Heart left ventricle (tissue), 16 donors: ENCODE data around the gene SLC22A15. TPM values are rescaled to one million over a fixed set of nuclear protein-coding genes. Genes with fewer than 3 reads are reported as not detected.

Experiments
- ATAC-seq, 4 donors: fragments of 200-7000 bp; cut with Tn5 transposase; one replicate each; pipeline ENCODE4 v1.9.1; 2020 to 2022; ENCODE audit warnings: moderate library complexity in 4 of 4, mild to moderate bottlenecking in 3 of 4, moderate number of reproducible peaks in 1 of 4
- DNase-seq, 5 donors: peaks; one replicate each; pipeline ENCODE4 v3.0.0-alpha.2; 2020
- H3K27ac ChIP-seq, 12 donors: fragments of 200-600 bp; sonication (generic) in 4 of 12; one replicate each; pipeline versions ENCODE4 v1.5.0 to v1.8.0; 2016 to 2022; ENCODE audit warnings: mild to moderate bottlenecking in 2 of 12
- H3K27me3 ChIP-seq, 9 donors: fragments of 200-600 bp; sonication (generic) in 2 of 9; one replicate each; pipeline versions ENCODE4 v1.5.1 to v1.8.0; 2016 to 2022; ENCODE audit warnings: mild to moderate bottlenecking in 3 of 9
- H3K36me3 ChIP-seq, 9 donors: fragments of 200-600 bp; sonication (generic) in 2 of 9; one replicate each; pipeline versions ENCODE4 v1.5.0 to v1.8.0; 2018 to 2022; ENCODE audit warnings: mild to moderate bottlenecking in 2 of 9
- H3K4me1 ChIP-seq, 12 donors: fragments of 200-600 bp; sonication (generic) in 4 of 12; one replicate each; pipeline versions ENCODE4 v1.5.0 to v1.8.0; 2016 to 2022; ENCODE audit warnings: mild to moderate bottlenecking in 3 of 12
- H3K4me3 ChIP-seq, 12 donors: fragments of 200-600 bp; sonication (generic) in 4 of 12; one replicate each; pipeline versions ENCODE4 v1.5.0 to v1.8.0; 2017 to 2022; ENCODE audit warnings: mild to moderate bottlenecking in 9 of 12, moderate library complexity in 4 of 12
- H3K9me3 ChIP-seq, 12 donors: fragments of 200-600 bp; sonication (generic) in 4 of 12; one replicate each; pipeline versions ENCODE4 v1.5.0 to v1.8.0; 2016 to 2022; ENCODE audit warnings: mild to moderate bottlenecking in 1 of 12
- POLR2A ChIP-seq, 2 donors: fragments of 450-650 bp; IDR thresholded peaks; one replicate each; pipeline ENCODE4 v1.6.1; 2017; ENCODE audit warnings: antibody characterized with exemption in 2 of 2, mild to moderate bottlenecking in 2 of 2, moderate library complexity in 2 of 2
- WGBS, 4 donors: extraction: QIAGEN DNeasy Blood & Tissue Kit in 2 of 4; methylation state at CpG; one replicate each; pipeline versions ENCODE4 v1.1.5 to v1.1.7; 2013 to 2018; 5-methylcytosine and 5-hydroxymethylcytosine counted together
- intact Hi-C, 10 donors: fragments of 100-400 bp; cut with DNase I; formaldehyde crosslinking; loops; one replicate each; pipeline versions ENCODE4 v1.11.1 to v1.14.2; 2022
- polyA plus RNA-seq, 2 donors: library from polyadenylated mRNA; stranded (reverse); fragments of 200-250 nt; gene quantifications; one replicate each; pipeline ENCODE4 v1.2.3, GENCODE V29; 2013
- total RNA-seq, 9 donors: library from RNA; depleted of rRNA in 2 of 9; stranded (reverse); fragments of >200 nt in 2 of 9; fragmentation: NEBNext Ultra II Directional in 3 of 9; extraction: Animal tissue kit (Norgen Biotek cat#: 25700) in 3 of 9; gene quantifications; one replicate each; pipeline versions ENCODE4 v1.1.0 to v1.2.4, GENCODE V29; 2016 to 2023
- TF ChIP-seq, protein P1 (sequence below), 12 donors: fragments of 200-600 bp; sonication (generic) in 4 of 12; IDR thresholded peaks; one replicate each; pipeline versions ENCODE4 v1.5.0 to v1.8.0; 2018 to 2022; ENCODE audit warnings: antibody characterized with exemption in 12 of 12, mild to moderate bottlenecking in 5 of 12
- donor health status: ischemic (EF 13 %, LVEDD 7.1; RV severe dilation, severe dysfunction).
- donor health status: healthy with polysubstance abuse.
- donor health status: DM: no; HTN: yes; CAD: no.
- donor health status: DM: no; HTN: no; CAD: no.
- donor health status: ischemic (EF 25% LVEDD 6.9; RV normal size, moderate dysfunction).
- donor health status: ischemic (EF 25% LVEDD 5.7; RV mildly dilated, moderate dysfunction).
- donor health status: healthy.
- donor health status: DM: yes; HTN: yes; CAD: no.
- donor health status: ischemic (EF 35%, LVEDD 5.7; RV mildly dilated, moderate dysfunction).
- donor health status: nonischemic (EF 11% LVEDD 7.7; RV severe dilation, severe dysfunction).
- donor health status: DM: yes; HTN: yes; CAD: no.
- donor health status: PGD.
- donor health status: ischemic (EF 29% LVEDD 5.4; RV normal size, mild dysfunction).
- donor health status: nonischemic (EF 23%, LVEDD 6.1; RV moderate dilation, normal function).

Gene SLC22A15
- total and polyA plus RNA-seq, 11 donors: 2.7 to 9.4 (median 7.9) TPM

DNA sequence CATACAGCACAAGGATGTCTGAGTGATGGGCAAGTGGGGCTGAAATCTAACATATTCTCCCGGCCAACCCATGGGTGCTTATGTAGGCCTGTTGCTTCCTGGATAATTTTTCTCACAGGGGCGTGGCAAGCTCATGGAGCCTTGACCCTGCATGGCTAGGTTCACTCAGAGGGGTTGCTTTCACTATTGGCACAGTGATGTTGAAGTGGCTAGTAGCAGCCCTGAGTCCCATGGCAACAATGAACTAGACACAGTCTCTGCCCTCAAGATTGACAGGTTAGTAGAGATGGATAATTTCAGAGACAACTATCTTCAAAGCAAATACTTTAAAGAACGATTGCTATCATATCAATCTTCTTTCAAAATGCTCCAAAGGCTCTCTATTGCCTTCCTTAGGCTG, 128.4 kb downstream of the SLC22A15 start:
- Histone ChIP-seq H3K9me3 (no peaks in the 10 kb centered on the region), H3K4me3 (no peak overlapping the region), H3K36me3 (no peaks in the 10 kb centered on the region), H3K27me3 (no peaks in the 10 kb centered on the region), H3K4me1 (no peaks in the 10 kb centered on the region), H3K27ac (no peak overlapping the region)
- WGBS, 4 donors: 67 to 87% (median 73%) methylated on average over 3 of the region's 3 CpGs
- DNase-seq: no peak
- TF ChIP-seq POLR2A (IDR thresholded peaks at IDR 0.05): no peak
- TF ChIP-seq, protein P1, sequence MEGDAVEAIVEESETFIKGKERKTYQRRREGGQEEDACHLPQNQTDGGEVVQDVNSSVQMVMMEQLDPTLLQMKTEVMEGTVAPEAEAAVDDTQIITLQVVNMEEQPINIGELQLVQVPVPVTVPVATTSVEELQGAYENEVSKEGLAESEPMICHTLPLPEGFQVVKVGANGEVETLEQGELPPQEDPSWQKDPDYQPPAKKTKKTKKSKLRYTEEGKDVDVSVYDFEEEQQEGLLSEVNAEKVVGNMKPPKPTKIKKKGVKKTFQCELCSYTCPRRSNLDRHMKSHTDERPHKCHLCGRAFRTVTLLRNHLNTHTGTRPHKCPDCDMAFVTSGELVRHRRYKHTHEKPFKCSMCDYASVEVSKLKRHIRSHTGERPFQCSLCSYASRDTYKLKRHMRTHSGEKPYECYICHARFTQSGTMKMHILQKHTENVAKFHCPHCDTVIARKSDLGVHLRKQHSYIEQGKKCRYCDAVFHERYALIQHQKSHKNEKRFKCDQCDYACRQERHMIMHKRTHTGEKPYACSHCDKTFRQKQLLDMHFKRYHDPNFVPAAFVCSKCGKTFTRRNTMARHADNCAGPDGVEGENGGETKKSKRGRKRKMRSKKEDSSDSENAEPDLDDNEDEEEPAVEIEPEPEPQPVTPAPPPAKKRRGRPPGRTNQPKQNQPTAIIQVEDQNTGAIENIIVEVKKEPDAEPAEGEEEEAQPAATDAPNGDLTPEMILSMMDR (IDR thresholded peaks at IDR 0.05): no peak
- ATAC-seq: no peak
- intact Hi-C loops: no loop called here

DNA sequence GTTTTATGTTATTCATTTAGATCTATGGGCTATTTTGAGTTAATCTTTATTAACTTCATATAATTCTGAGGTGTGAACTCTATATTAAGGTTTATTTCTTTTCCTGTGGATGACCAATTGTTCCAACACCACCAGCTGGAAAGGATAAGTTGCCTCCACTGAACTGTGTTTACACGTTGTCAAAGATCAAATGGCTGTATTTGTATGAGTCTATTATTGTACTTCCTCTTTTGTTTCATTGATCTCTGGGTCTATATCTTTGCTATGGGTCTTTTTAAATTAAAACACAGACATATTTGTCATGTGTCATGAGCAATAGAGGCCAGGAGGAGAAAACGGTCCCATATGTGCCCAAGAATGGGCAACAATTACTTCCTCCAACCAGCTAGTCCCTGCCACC, 129.7 kb downstream of the SLC22A15 start:
- no peak for DNase-seq
- Histone ChIP-seq H3K36me3 (no peaks in the 10 kb centered on the region), H3K27ac (no peak overlapping the region), H3K4me3 (no peak overlapping the region), H3K27me3 (no peaks in the 10 kb centered on the region), H3K4me1 (peaks cover 0 to 4% (median 0%) of the 10 kb centered on the region in 12 donors), H3K9me3 (no peaks in the 10 kb centered on the region)
- intact Hi-C loops: no loop called here
- WGBS, 4 donors: 62 to 78% (median 63%) methylated on average over 2 of the region's 2 CpGs
- no peak for ATAC-seq
- TF ChIP-seq POLR2A (IDR thresholded peaks at IDR 0.05): no peak
- TF ChIP-seq, protein P1 (IDR thresholded peaks at IDR 0.05): no peak

DNA sequence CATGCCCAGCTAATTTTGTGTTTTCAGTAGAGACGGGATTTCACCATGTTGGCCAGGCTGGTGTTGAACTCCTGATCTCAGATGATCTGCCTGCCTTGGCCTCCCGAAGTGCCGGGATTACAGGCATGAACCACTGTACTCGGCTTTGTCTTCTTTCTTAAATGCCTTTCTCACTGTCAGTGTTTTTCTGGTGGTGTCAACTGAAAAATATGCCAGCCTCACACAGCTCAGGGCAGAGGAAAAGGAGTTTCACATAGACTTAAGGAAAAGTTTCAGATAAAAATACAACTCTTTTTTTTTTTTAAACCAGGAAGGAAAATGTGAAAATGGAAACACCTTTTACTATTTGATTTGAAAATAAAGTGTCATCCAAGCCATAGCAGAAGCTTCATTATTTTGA, 130.3 kb downstream of the SLC22A15 start:
- no peak for DNase-seq
- Histone ChIP-seq H3K36me3 (no peaks in the 10 kb centered on the region), H3K27ac (no peak overlapping the region), H3K27me3 (no peaks in the 10 kb centered on the region), H3K4me1 (peaks cover 0 to 4% (median 0%) of the 10 kb centered on the region in 12 donors), H3K4me3 (no peak overlapping the region), H3K9me3 (no peaks in the 10 kb centered on the region)
- intact Hi-C loops: no loop called here
- ATAC-seq: no peak
- TF ChIP-seq POLR2A (IDR thresholded peaks at IDR 0.05): no peak
- TF ChIP-seq, protein P1 (IDR thresholded peaks at IDR 0.05): no peak
- 87 to 95% (median 92%) methylated on average over 4 of the region's 4 CpGs for WGBS, 4 donors

DNA sequence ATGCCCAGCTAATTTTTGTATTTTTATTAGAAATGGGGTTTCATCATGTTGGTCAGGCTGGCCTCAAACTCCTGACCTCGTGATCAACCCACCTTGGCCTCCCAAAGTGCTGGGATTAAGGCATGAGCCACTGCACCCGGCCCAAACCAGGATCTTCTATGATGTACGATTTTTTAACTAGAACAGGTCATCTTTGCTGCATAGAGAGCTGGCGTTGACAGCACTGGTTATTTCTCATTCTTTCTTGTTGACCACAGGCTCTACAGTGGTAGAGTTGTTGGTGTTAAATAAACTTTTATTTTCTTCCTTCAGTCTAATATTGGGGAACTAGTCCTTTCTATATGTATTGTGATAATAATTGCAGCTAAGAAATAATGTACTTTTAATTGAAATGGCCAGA, 131.1 kb downstream of the SLC22A15 start:
- intact Hi-C loops: no loop called here
- DNase-seq (no peak), ATAC-seq (no peak)
- Histone ChIP-seq H3K27ac (no peak overlapping the region), H3K36me3 (no peaks in the 10 kb centered on the region), H3K4me3 (no peak overlapping the region), H3K9me3 (no peaks in the 10 kb centered on the region), H3K27me3 (no peaks in the 10 kb centered on the region), H3K4me1 (peaks cover 0 to 4% (median 0%) of the 10 kb centered on the region in 12 donors)
- 77 to 86% (median 81%) methylated on average over 4 of the region's 4 CpGs for WGBS, 4 donors
- TF ChIP-seq, protein P1 (IDR thresholded peaks at IDR 0.05): no peak
- TF ChIP-seq POLR2A (IDR thresholded peaks at IDR 0.05): no peak
